HepG2 (cell line): ENCODE data around the gene DOK7. TPM values are rescaled to one million over a fixed set of nuclear protein-coding genes. Genes with fewer than 3 reads are reported as not detected.

ENCODE experiments used
- CHCHD3 ChIP-seq: sonication (generic); formaldehyde crosslinking; IDR thresholded peaks from 2 replicates; pipeline ENCODE4 v1.8.0; 2022; ENCODE audit warnings: mild to moderate bottlenecking, missing genetic modification reagents, moderate library complexity
- CREM ChIP-seq, 2 experiments: sonication (generic) in 1 of 2; formaldehyde crosslinking in 1 of 2; IDR thresholded peaks; 2 replicates each; pipeline versions ENCODE4 v1.4.0 to v1.6.1; 2016 to 2020; ENCODE audit warnings: antibody characterized with exemption in 1 of 2, mild to moderate bottlenecking in 1 of 2, missing genetic modification reagents in 1 of 2
- DNMT1 ChIP-seq: sonication (generic); formaldehyde crosslinking; IDR thresholded peaks from 2 replicates; pipeline ENCODE4 v1.5.1; 2020; ENCODE audit warnings: mild to moderate bottlenecking, missing genetic modification reagents
- FOXM1 ChIP-seq: sonication (generic); formaldehyde crosslinking; IDR thresholded peaks from 2 replicates; pipeline ENCODE4 v1.5.0; 2020; ENCODE audit warnings: missing genetic modification reagents
- HINFP ChIP-seq: sonication (generic); formaldehyde crosslinking; IDR thresholded peaks from 2 replicates; pipeline ENCODE4 v1.4.0; 2020; ENCODE audit warnings: low read depth, mild to moderate bottlenecking, missing genetic modification reagents
- NFE2L1 ChIP-seq: sonication (generic); formaldehyde crosslinking; IDR thresholded peaks from 2 replicates; pipeline ENCODE4 v1.4.0; 2020; ENCODE audit warnings: missing genetic modification reagents, mild to moderate bottlenecking, borderline replicate concordance
- NFYB ChIP-seq: sonication (generic); formaldehyde crosslinking; IDR thresholded peaks from 2 replicates; pipeline ENCODE4 v1.4.0; 2020; ENCODE audit warnings: missing genetic modification reagents
- POLR2A ChIP-seq, 2 experiments: IDR thresholded peaks; 2 replicates each; pipeline ENCODE4 v1.6.1; 2011; ENCODE audit warnings: low read depth in 2 of 2, low read length in 2 of 2, mild to moderate bottlenecking in 1 of 2, moderate library complexity in 1 of 2; ENCODE audit not compliant: insufficient read depth in 1 of 2
- RFXAP ChIP-seq: sonication (generic); formaldehyde crosslinking; IDR thresholded peaks from 2 replicates; pipeline ENCODE4 v1.4.0; 2020; ENCODE audit warnings: missing genetic modification reagents, borderline replicate concordance
- RORA ChIP-seq: sonication (generic); formaldehyde crosslinking; IDR thresholded peaks from 2 replicates; pipeline ENCODE4 v1.5.0; 2020; ENCODE audit warnings: mild to moderate bottlenecking, missing genetic modification reagents, moderate library complexity
- TEF ChIP-seq: sonication (generic); formaldehyde crosslinking; IDR thresholded peaks from 2 replicates; pipeline ENCODE4 v1.5.0; 2020; ENCODE audit warnings: missing genetic modification reagents
- ZKSCAN5 ChIP-seq: sonication (generic); formaldehyde crosslinking; IDR thresholded peaks from 2 replicates; pipeline ENCODE4 v1.5.1; 2020; ENCODE audit warnings: mild to moderate bottlenecking, missing genetic modification reagents
- ZNF33A ChIP-seq: sonication (generic); formaldehyde crosslinking; IDR thresholded peaks from 2 replicates; pipeline ENCODE4 v1.5.1; 2020; ENCODE audit warnings: missing genetic modification reagents, mild to moderate bottlenecking, moderate library complexity, borderline replicate concordance
- ZNF431 ChIP-seq: sonication (generic); formaldehyde crosslinking; IDR thresholded peaks from 2 replicates; pipeline ENCODE4 v1.9.0; 2022; ENCODE audit warnings: missing genetic modification reagents, low read depth, mild to moderate bottlenecking, borderline replicate concordance
- ZNF432 ChIP-seq: sonication (generic); formaldehyde crosslinking; IDR thresholded peaks from 2 replicates; pipeline ENCODE4 v1.5.0; 2020; ENCODE audit warnings: missing genetic modification reagents, mild to moderate bottlenecking, borderline replicate concordance
- ZNF513 ChIP-seq: sonication (generic); formaldehyde crosslinking; conservative IDR thresholded peaks from 2 replicates; pipeline ENCODE4 v1.5.0; 2020; ENCODE audit warnings: missing genetic modification reagents
- ZNF691 ChIP-seq: sonication (generic); formaldehyde crosslinking; IDR thresholded peaks from 2 replicates; pipeline ENCODE4 v1.4.0; 2020; ENCODE audit warnings: missing genetic modification reagents, low read depth, mild to moderate bottlenecking, borderline replicate concordance
- ZSCAN30 ChIP-seq: sonication (generic); formaldehyde crosslinking; IDR thresholded peaks from 2 replicates; pipeline ENCODE4 v1.5.0; 2020; ENCODE audit warnings: mild to moderate bottlenecking, missing genetic modification reagents
- ZXDC ChIP-seq: sonication (generic); formaldehyde crosslinking; IDR thresholded peaks from 2 replicates; pipeline ENCODE4 v1.5.0; 2020; ENCODE audit warnings: mild to moderate bottlenecking, missing genetic modification reagents
- polyA plus RNA-seq, 8 experiments: library from polyadenylated mRNA; depleted of rRNA in 3 of 8; stranded (reverse) in 7 of 8; unstranded in 1 of 8; fragments of >200 nt; fragmentation: Illumina TruSeq in 4 of 8; extraction: Trizol in 4 of 8; gene quantifications; 2 replicates each; pipeline versions ENCODE4 v1.2.1 to v1.2.3, GENCODE V29; 2011 to 2016; ENCODE audit warnings: low read depth in 4 of 8, missing spikeins in 1 of 8, mixed read lengths in 1 of 8; ENCODE audit not compliant: insufficient read depth in 1 of 8
- total RNA-seq, 5 experiments: library from RNA; depleted of rRNA; stranded (reverse); fragments of >200 nt; fragmentation: Illumina TruSeq; extraction: Trizol; gene quantifications; 2 replicates each; pipeline ENCODE4 v1.2.3, GENCODE V29; 2016; ENCODE audit warnings: low read depth in 1 of 5

The DOK7 gene
- total and polyA plus RNA-seq, 2 of the 13 experiments (the other 11 are each of a cell fraction or from before 2014, with no cell fraction given): 0.03 to 0.07 TPM

DNA sequence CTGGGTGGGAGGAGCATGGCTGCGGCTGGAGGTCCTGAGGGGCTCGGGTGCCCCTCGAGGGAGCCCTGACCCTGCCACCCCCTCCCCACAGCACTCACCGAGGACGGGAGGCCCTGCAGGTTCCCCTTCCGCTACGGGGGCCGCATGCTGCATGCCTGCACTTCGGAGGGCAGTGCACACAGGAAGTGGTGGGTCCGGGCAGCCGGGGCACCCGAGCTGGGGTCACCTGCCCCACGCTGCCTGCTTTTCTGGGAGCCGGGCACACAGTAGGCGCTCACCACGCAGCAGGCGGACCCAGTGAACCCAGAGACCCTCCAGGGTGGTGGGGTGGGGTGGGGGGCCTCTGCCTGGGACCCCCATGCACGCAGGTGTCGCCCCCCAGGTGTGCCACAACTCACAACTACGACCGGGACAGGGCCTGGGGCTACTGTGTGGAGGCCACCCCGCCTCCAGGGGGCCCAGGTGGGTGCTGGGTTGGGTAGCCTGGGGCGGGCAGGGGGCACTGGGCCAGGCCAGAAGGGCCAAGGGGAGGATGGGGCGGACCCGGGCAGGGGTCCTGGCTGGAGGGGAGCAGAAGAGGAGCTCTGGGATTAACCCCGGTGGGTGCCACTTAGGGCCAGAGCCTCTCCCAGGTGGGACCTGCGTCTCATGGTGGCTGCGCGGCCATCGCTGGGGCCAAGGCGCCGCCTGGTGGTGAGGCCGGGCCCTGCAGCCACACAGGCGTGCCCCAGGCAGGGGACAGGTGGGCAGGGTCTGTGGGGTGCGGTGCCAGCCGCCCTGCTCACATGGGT lies 20.0 kb upstream of the DOK7 start (continued):
- TF ChIP-seq RFXAP (CRISPR knock-in tag) (no peak; the same call in 1 of the 2 replicates), ZKSCAN5 (CRISPR knock-in tag) (no peak), ZNF513 (CRISPR knock-in tag) (no peak), FOXM1 (CRISPR knock-in tag) (no peak), ZNF432 (no peak), NFYB (CRISPR knock-in tag) (no peak), POLR2A (IDR thresholded peaks at IDR 0.05; ENCODE audit: insufficient read depth in 1 of 2, low read depth in 2 of 2, low read length in 2 of 2) (no peak), TEF (CRISPR knock-in tag) (no peak), ZNF691 (CRISPR knock-in tag) (peak; percentile 67; the same call in 1 of the 2 replicates), CHCHD3 (no peak), DNMT1 (0 out of 2 replicates have a peak, but pooled peaks have one; percentile 36), CREM (IDR thresholded peaks at IDR 0.05) (no peak), CREM (CRISPR knock-in tag; IDR thresholded peaks at IDR 0.05) (no peak), RORA (CRISPR knock-in tag) (no peak), ZSCAN30 (CRISPR knock-in tag) (no peak), ZNF33A (CRISPR knock-in tag) (no peak), ZNF431 (CRISPR knock-in tag) (no peak; the same call in 1 of the 2 replicates), ZXDC (CRISPR knock-in tag) (0 out of 2 replicates have a peak, but pooled peaks have one; percentile 75), NFE2L1 (CRISPR knock-in tag) (no peak), HINFP (0 out of 2 replicates have a peak, but pooled peaks have one; percentile 31)
